CD4-positive, alpha-beta T cell treated with Interleukin-2 at 100 ng/mL for 4 hours (primary cell): Measurements from ENCODE around the gene THYN1.
"Not testable (repeated sequence)": the region's sequence is repeated elsewhere in the genome, so short reads cannot be mapped to it uniquely, and the experiment has no call there.

Source experiments
- DNase-seq: peaks from one replicate; pipeline ENCODE4 v3.0.0-alpha.2; 2020; ENCODE audit warnings: low spot score

The THYN1 gene

DNA sequence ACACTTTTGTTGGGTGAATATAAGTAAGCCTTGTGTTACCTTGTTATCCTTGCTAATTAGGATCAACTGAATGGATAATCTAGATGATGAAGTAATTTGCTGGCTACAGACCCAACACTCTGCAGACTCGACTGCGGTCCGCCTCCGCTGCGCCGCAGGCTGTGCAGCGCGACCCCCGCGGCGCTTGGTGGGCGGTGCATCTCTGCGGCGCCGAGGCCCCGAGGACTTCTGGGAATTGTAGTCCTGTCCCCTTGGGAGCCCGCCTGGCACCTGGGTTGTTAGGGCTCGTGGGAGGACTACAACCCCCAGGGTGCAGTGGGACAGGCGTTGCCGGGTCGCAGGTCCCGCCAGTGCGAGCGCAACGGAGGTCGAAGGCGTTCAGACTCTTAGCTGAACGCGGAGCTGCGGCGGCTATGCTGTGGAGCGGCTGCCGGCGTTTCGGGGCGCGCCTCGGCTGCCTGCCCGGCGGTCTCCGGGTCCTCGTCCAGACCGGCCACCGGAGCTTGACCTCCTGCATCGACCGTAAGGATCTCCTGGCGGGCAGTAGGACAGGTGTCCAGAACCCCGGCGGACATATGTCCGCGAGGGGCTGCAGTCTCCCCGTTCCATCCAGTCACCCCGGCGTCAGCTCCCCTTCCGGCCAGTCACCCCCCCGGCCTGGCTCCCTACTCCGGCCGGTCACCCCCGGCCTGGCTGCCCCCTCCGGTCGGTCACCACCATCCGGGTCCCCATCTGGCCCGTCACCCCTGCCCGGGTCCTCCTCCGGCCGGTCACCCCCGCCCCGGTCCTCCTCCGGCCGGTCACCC lies at the start of gene THYN1, which contains the start of gene ACAD8:
THYN1 (minus strand) TSS at position 165 of the 806 bp plus-strand sequence. CDS start 470 bp downstream, outside the sequence.
ACAD8 (plus strand) TSS at position 381 of the 806 bp plus-strand sequence; CDS start at position 414, 33 bp downstream.
- DNase-seq: peak; percentile 97

DNA sequence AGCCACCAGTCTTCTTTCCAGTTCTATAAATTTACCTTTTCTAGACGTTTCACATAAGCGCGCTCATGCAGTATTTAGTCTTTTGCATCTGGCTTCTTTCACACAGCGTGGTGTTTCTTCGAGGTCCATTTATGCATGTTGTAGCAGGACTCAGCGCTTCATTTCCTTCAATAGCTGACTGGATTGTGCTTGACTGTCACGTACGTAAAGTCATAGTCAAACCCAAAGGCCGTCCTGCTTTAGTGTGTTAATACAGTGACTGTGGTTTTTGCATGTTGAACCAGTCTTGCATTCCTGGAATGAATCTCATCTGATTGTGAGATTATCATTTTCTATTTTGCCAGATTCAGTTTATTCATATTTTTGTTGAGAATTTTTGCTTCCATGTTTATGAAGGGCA lies 41.5 kb upstream of the THYN1 start:
- DNase-seq: no peak

DNA sequence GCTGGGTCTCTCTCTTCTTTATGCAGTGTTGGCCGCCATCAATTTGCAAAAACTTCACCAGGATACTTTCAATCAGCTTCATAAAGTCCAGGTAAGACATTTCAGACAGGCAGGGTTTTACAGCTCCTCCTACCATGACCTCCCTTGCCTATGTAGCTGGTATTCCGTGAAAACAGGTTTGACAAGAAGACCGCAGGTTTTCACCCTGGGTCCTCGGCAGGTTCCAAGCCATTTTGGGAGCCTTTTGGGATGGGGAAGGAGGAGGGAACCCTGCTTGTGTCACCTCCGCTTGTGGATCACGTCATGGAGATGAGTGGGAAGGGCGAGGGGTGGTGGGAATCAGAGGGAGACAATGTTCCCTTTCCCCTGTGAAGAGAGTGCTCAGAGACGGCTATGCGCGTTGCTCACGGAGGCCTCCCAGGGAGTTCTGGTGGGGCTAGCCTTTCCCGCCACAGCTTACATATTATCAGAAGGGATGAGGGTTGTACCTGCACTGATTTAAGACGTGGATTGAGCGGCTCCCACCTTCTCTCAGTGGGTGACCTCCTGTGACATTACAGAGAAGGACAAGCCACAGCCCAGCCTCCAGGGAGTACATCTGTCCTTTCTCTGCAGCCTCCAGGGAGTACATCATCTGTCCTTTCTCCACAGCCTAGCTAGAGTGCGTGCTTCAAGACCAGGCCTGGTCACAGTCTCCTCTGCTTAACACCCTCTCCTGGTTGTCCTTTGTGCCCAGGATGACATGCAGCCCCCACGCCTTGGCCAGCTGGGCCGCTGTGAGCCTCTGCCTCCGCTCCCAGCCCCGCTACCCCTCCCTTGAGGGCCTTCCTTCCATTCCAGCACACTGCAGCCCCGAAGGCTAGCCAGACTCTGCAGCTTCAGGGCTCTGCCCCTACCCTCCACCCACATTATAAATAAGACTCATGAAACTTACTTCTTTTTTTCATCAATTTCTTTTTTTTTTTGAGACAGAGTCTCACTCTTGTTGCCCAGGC lies 40.3 kb upstream of the THYN1 start:
- no peak for DNase-seq

DNA sequence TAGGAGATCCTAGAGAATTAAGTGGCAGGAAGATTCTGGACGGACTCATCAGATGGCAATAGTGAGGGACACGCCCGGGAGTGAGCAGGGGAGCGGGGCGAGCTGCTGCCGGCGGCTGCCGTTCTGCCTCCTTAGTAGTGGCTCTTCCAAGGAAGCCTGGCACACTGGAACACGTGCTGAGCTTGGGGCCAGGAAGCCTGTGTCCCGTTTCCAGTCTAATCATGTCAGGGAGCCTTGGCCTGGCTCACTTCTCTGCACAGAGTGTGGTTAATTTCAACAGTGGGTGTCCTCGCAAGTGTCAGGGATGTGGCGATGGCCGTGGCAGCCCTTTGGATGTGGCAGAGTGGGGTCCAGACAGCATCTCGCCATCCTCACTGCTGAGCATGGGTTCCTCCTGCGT lies 39.5 kb upstream of the THYN1 start:
- DNase-seq: no peak

DNA sequence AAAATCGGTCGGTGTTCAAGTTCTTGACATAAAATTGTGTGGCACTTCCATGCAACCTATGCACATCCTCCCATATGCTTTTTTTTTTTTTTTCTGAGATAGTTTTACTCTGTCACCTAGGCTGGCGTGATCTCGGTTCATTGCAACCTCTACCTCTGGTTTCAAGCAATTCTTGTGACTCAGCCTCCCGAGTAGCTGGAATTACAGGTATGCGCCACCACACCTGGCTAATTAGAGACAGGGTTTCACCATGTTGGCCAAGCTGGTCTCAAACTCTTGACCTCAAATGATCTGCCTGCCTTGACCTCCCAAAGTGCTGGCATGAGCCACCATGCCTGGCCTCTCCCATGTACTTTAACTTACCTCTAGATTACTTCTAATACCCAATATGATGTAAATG lies 38.0 kb upstream of the THYN1 start:
- no peak for DNase-seq

DNA sequence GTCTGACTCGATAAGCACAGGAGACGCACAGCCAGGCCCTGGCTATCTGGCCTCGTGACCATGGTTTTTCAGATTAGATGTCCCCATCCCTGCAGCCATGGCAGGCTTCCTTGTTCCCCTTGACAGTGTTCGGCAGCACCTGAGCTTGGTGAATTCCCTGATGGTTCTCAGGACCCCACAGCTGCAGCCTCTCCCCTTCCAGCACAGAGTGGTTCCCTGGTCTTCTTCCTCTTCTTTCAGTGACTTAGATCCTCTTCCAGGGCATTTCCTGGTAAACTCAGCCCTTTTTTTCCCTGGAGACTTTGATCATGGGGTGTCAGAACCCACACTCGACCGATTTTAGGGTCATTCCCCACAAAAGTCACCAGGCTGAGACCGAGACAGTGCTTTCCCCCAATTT lies 37.5 kb upstream of the THYN1 start:
- DNase-seq: no peak

DNA sequence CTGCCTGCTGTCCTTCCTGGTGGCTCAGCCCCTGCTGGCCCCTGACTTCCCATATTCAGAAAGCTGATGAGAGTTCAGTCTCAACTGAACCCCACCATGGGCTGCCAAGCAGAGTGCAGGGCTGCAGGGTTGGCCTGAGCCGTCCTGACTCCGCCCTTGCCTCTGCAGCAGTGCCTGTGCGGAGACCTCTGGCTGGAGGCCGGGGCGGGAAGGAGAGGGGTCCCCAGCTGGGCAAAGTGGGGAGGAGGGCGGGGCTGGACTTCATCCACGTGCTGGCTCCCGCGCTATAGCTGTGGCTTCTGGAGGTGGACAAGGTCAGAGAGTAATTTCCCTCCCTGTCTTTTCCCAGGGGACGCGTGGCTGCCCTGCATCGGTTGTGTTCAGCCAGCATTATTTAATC lies 36.6 kb upstream of the THYN1 start:
- DNase-seq: no peak

DNA sequence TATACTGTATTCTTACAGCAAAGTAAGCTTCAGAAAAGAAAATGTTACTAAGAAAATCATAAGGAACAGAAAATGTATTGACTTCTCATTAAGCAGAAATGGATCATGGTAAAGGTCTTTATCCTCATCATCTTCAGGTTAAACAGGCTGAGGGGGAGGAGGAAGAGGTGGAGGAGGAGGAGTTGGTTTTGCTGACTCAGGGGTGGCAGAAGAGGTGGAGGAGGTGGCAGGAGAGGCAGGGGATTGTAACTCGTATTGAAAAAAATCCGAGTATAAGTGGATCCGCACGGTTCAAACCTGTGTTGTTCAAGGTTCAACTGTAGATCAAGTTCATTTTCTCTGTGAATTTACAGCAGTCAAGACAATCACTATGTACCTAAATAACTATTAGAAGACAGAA lies 36.0 kb upstream of the THYN1 start:
- no peak for DNase-seq

DNA sequence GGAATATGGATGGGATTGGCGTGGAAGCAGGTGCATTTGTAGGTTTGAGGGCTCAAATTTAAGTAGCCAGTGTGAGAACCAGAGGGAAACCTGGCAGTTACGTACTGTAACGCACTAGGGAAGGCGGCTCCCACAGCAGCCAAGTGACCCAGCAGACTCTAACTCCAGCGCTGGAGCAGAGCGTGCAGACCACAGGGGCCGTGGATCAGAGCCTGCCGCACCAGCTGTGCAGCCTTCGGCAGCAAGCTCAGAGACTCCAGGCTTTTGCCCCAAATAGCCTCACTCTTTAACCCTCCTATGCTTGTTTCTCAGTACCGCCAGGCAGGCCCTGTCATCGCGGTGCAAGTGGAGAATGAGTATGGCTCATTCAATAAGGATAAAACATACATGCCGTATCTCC lies 35.3 kb upstream of the THYN1 start:
- DNase-seq: no peak

DNA sequence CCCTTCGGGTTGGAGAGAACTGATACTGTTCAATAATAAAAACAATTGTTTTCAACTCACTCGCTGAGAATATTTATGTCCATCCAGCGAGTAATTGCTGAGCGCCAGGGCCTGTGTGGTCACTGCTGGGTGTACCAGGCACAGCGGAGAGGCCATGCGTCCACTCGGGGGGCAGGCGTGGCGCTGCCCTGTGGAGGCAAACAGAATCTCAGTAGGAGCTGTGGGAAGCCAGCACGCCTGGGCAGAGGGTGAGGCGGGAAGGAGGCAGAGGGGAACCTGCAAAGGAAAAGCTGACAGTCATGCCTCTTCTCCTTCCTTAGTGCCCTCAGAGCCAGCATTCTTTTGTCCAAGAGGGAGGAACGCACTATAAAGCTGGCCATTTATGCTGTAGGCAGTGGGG lies 34.4 kb upstream of the THYN1 start:
- DNase-seq: no peak

DNA sequence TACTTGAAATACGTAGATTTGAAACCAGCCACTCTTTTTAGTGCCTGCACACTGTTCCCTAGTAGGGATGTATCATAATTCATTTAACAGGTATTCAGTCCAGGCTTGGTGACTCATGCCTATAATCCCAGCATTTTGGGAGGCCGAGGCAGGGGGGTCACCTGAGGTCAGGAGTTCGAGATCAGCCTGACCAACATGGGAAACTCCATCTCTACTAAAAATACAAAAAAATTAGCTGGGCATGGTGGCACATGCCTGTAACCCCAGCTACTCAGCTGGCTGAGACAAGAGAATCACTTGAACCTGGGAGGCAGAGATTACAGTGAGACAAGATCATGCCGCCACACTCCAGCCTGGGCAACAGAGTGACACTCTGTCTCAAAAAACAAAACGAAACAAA lies 31.2 kb upstream of the THYN1 start:
- DNase-seq: not testable (repeated sequence)

DNA sequence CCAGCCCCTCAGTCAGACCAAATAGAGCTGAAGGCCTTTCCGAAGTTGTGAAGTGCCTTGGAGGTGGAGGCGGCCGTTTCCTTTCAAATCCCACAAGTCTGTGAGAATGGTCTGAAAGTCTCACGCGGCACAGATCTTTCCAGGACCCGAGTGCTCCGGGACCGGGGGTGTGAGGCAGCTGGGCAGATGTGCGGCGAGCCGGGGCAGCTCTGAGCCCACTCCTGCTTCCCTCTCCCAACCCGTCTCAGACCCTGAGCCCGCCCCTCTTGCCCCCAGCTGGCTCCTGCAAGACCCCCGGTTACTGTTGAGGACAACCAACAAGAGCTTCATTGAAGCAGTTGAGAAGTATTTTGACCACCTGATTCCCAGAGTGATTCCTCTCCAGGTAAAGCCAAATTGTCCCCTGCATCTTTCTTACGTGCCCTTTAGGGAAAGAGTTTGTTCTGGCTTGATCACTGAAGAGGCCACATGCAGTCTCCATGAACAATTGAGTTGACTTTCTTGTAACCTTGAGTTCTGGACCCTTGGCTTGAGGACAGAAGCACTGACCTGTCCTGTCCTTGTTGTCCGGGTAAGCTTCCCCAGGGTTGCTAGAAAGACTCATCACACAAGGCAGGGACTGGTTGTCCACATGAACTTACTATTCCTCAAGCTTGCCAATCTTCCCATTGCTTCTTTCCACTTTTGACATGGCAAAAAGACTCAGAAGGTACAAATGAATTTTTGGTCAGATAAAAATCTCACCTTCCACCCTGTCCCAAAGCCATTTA lies 30.5 kb upstream of the THYN1 start:
- no peak for DNase-seq

DNA sequence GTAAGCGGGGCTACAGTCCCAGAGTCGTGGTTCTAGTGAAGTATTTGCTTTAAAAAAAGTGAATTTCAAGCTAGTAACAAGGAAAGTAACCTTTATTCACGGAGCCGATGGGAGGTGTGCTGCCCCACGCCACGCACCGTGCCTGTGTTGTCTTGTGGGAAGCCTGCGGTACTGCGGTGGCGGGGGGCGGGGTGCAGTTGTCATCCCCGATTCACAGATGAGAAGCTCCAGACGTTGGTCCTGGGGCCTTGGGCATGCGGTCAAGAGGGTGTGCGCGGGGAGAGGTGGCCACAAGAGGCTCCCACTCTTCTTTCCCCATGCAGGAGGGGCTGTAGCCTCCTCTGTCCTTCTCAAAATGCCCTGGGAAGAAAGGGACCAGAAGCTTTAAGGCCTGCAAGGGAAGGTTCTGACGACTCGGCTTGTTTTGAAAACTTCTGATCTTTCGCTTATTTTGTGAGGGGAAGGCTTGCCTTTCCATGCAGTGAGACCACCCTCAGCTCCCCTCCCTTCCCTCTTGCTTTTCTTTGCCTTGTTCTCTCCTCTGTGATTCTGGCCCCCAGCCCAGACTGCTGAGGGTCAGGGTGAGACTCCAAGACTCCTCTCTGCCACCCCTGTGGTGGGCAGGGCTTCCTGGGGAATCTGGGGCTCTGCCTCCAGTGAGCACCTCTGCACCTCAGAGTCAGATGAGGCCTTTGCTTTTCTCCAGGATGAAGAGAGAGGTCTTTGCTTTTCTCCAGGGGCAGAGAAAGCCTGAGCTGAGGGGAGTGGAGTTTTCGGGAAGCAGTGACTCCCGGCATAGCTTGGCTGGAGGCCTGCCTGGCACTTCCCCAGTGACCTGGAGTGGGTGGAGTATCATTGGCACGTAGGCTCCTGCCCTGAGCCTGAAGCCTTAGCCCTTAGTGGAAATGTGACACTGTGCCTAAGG lies 29.2 kb upstream of the THYN1 start:
- no peak for DNase-seq

DNA sequence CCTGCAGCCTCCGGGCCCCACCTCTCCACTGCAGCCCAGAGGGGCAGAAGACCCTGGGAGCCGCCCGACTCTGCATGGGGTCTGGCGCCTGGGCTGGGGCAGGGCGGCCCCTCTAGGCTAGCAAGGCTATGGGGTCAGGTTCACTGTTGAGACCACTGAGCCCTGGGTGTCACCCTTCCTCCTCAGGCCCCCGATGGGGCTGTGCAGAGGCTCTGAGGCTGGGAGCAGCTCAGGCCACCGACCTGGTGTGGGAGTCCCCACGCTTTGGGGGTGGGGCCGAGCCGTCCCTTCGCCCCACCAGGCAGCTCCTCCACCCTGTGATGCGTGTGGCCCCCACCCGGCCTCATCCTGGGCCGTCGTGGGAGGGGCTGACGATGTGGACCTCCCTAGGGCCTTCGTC lies 28.5 kb upstream of the THYN1 start:
- DNase-seq: not testable (repeated sequence)

DNA sequence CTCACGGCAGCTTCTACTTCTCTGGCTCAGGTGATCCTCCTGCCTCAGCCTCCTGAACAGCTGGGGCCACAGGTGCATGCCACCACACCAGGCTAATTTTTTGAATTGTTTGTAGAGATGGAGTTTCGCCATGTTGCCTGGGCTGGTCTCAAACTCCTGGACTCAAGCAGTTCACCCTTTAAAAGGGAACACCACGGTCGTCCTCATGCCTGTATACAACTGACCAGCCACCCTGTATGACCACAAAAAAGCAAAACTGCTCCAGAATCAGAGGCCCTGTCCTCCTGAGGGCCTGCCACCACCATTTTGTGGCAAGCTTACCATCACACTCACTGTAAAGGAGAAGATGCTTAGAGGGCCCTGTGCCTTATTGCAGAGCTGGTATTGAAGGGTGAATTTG lies 25.2 kb upstream of the THYN1 start:
- no peak for DNase-seq

DNA sequence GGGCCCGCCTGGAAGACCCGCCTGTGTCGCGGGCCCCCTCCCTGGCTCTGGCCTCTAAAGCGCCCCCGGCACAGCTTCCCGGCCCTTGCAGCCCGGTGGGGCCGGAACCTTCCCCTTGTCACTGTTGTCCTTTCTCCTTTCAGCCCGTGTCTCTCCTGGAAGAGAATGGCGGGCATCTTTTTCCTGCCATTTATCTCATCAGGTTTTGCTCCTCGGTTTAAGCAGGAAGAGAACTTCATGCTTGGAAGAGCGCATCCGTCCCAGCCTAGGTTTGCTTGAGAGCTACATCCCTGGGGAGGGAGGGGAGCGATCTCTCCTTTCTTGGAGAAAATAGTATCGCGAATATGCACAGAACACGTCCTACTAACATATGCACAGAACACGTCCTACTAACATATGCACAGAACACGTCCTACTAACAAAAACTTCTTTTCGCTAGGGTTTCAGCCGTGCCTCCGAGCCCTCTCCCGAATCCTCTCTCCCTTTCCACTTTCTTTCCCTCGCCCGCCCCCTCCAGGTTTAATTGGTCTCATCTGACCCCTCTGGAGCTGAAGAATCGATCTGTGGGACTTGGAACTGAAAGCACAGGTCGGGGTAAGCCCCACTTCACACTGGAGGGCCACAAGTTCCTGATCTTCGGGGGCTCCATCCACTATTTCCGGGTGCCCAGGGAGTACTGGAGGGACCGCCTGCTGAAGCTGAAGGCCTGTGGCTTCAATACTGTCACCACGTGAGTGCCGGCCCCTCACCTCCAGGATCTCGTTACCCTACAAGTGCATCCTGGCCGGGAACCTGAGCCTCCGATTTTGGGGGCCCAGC lies 24.2 kb upstream of the THYN1 start:
- no peak for DNase-seq

DNA sequence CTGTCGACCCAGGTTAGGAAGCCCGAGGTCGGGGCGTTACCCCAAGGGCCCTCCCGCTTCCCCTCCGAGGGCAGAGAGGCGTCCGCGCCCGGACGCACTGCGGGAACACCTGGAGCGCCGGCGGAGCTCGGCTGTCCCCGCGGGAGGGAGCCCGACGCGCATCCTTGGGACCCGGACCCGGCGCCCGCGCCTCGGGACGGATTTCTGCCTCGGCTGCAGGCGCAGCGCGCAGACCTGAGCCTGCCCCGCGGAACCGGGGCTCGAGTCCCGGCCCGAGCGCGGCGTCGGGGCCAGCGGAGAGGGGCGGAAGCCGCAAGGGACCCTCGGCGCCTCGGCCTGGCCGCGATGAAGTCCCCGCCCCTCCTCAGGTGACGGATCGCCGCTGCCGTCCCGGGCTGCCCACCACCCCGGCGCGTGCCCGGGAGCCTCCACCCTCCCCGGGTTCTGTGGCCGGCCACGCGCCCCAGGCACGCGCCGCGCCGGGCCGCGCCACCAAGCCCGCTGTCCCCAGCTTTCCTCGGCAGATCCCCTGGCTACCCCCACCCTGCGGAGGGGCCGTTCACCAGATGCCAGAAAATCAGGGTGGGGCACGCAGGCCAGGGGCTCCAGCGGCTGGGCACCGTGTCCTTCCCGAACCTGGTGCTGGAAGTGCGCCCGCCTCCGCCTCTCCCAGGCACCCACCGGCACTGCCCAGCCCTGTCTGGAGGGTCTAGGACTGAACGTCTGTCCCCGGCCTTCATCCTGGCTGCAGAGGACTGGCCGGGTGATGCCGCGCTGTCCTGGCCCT lies 23.4 kb upstream of the THYN1 start:
- DNase-seq: no peak

DNA sequence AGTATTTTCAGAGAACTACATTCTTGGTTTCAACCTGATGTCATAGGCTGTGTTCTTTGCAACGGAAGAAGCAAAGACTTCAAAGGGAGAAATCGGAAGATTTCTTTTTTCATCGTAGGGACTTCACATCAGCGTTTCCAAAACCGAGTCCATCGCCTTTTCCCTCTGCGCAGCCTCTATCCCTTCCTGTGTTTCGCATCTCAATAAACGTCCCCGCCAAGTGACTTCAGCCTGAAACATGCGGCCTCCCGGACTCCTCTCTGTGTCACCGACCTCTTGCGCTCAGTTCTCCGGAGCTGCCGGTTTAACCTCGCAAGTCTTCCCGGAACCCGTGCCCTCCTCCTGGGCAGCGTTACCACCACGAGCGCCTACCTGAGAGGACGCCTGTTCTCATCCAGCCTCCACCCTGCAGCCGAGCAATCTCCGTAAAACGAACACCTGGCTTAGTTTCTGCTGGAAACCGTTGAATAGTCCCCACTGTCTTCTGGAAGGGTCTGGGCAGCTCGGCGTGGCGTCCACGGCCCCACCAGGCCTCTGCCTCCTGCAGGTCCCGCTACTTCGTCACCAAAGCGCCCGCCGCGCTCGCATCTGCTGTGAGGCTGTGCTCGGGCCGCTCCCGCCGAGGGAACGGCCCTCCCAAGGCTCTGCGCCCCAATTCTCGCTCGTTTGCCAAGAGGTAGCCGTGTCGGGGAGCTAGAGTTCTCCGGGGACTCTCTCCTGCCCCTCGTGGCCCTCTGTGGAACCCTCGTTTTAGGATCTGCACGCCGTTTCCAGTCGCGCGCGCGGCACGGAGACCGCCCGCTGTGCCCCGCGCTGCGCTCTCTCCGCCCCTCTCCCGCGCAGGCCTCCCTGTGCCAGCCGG lies 22.6 kb upstream of the THYN1 start, which contains the start of gene GLB1L3:
GLB1L3 (plus strand) TSS at position 846 of the 862 bp plus-strand sequence. CDS start 362 bp downstream, outside the sequence.
- peak; percentile 79 for DNase-seq
